Duodenal mucosa (tissue), 2 donors: Measurements from ENCODE around the gene SAMD4A.

Source experiments
- H3K27ac ChIP-seq: one replicate; pipeline ENCODE4 v1.7.0; 2013; ENCODE audit warnings: low read depth, low read length
- H3K27me3 ChIP-seq, 2 donors: one replicate each; pipeline ENCODE4 v1.7.0; 2013; ENCODE audit warnings: low read length in 2 of 2, control low read depth in 1 of 2; ENCODE audit not compliant: insufficient read depth in 2 of 2, control insufficient read depth in 1 of 2
- H3K36me3 ChIP-seq, 2 donors: one replicate each; pipeline ENCODE4 v1.7.0; 2013; ENCODE audit warnings: low read length in 2 of 2, control low read depth in 1 of 2; ENCODE audit not compliant: insufficient read depth in 2 of 2, control insufficient read depth in 1 of 2
- H3K4me1 ChIP-seq, 2 donors: one replicate each; pipeline ENCODE4 v1.7.0; 2013; ENCODE audit warnings: low read length in 2 of 2, control low read depth in 1 of 2; ENCODE audit not compliant: insufficient read depth in 2 of 2, control insufficient read depth in 1 of 2
- H3K4me3 ChIP-seq, 2 donors: one replicate each; pipeline ENCODE4 v1.7.0; 2013; ENCODE audit warnings: low read length in 2 of 2, low read depth in 1 of 2
- H3K9ac ChIP-seq, 2 donors: one replicate each; pipeline ENCODE4 v1.7.0; 2013; ENCODE audit warnings: low read length in 2 of 2, low read depth in 1 of 2
- H3K9me3 ChIP-seq, 2 donors: one replicate each; pipeline ENCODE4 v1.7.0; 2013; ENCODE audit warnings: low read length in 2 of 2, control low read depth in 1 of 2; ENCODE audit not compliant: control insufficient read depth in 1 of 2

The SAMD4A gene

DNA sequence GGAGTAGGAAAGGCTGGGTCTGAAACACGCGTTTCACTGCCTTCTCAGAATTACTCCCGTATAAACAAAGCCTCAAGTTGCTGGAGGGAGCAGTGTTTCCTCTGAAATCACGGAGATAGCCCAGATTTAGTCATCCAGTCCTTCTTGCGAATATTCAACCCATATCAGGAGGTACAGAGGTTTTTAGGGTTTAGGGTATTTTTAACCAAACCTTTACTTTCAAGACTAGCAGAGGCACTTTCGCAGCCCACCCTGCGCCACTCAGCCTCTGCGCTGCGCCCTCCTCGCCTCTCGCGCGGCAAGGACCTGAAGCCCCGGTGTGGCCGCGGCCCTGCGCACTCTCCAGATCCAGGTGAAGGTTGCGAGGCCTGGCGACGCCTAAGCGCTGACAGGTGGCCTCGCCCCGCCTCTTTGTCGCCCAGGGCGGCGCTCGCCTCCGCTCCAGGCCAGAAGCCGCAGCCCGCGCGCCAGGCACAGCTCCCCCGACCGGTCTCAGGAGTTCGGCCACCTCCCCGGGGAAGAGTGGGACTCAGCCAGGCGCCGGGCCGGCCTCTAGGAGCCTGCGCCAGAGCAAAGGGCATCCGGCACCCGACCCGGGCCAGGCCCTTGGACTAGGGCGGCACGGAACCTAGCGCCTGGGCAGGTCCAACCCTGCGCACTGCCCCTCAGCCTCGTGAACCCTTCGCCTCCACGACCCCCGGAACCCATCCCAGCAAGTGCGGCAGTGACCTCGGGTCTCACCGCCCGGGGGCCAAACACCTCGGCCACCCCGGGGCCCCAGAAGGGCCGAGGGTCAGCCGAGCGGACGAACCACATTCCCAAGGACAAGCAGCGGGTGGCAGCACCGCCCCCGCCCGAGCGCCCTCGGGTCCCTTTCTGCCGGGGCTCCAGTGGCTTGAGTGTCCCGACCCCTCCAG is 1.8 kb upstream of the SAMD4A start:
- Histone ChIP-seq H3K27ac (peak overlapping the region; percentile 98), H3K4me1 (peaks cover 0 to 18% of the 10 kb centered on the region in 2 donors)

DNA sequence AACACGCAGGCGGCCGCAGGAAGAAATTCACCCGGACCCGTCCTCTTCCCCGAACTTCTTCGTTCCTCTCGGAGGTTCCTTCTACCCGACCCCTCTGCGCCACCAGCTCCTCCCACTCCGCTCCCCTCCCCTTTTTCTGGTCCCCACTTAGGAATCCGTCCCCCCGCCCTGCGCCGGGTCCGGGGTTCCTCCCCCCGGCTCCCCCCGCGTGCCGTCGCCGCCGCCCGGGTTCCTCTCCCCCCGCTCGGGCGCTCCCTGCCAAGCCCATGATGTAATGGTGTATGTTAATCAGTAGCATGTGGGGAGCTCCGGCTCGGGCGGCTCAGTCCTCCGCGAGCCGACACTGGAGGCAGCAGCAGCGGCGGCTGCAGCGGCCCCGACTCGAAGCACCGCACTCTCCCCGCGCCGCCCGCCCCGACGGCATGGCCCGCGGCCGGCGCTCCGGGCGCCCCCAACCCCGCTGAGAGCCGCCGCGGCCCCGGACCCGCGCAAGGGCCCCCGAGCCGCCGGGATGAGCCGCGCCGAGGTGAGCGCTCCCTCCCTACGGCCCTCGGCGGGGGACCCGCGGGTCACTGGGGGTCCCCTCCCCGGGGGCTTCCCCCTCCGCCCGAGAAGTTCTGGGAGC is 1.0 kb upstream of the SAMD4A start:
- Histone ChIP-seq H3K4me3 (peak overlapping the region; percentile 74 to 81), H3K27me3 (peaks cover 0 to 8% of the 10 kb centered on the region in 2 donors), H3K36me3 (no peaks in the 10 kb centered on the region), H3K9me3 (no peaks in the 10 kb centered on the region), H3K9ac (peak overlapping the region; percentile 91 to 96), H3K27ac (peak overlapping the region; percentile 98), H3K4me1 (peaks cover 0 to 18% of the 10 kb centered on the region in 2 donors)

More for the DNA sequence above, 1.8 kb upstream of the SAMD4A start:
- Histone ChIP-seq H3K27me3 (peaks cover 0 to 8% of the 10 kb centered on the region in 2 donors), H3K9ac (peak overlapping the region; percentile 91 to 96), H3K4me3 (peak overlapping the region; percentile 73), H3K9me3 (no peaks in the 10 kb centered on the region), H3K36me3 (no peaks in the 10 kb centered on the region)

GRCh38 chr14:54567224-54567638 is 303 bp downstream of the SAMD4A start:
- Histone ChIP-seq H3K36me3 (no peaks in the 10 kb centered on the region), H3K4me3 (peak overlapping the region; percentile 74 to 81), H3K27me3 (peaks cover 0 to 8% of the 10 kb centered on the region in 2 donors), H3K4me1 (peaks cover 0 to 18% of the 10 kb centered on the region in 2 donors), H3K27ac (peak overlapping the region; percentile 98), H3K9ac (peak overlapping the region; percentile 73 to 76), H3K9me3 (peaks cover under 1% of the 10 kb centered on the region in 2 donors)

- Histone ChIP-seq H3K4me1 (peaks cover 0 to 18% of the 10 kb centered on the region in 2 donors), H3K9me3 (peaks cover 4 to 5% of the 10 kb centered on the region in 2 donors), H3K27ac (peak overlapping the region; percentile 98), H3K9ac (peak overlapping the region; percentile 73 to 76), H3K27me3 (peaks cover 0 to 8% of the 10 kb centered on the region in 2 donors), H3K4me3 (peak overlapping the region; percentile 74 to 81), H3K36me3 (no peaks in the 10 kb centered on the region)
Measured at GRCh38 chr14:54567639-54568561, 972 bp downstream of the SAMD4A start.

DNA sequence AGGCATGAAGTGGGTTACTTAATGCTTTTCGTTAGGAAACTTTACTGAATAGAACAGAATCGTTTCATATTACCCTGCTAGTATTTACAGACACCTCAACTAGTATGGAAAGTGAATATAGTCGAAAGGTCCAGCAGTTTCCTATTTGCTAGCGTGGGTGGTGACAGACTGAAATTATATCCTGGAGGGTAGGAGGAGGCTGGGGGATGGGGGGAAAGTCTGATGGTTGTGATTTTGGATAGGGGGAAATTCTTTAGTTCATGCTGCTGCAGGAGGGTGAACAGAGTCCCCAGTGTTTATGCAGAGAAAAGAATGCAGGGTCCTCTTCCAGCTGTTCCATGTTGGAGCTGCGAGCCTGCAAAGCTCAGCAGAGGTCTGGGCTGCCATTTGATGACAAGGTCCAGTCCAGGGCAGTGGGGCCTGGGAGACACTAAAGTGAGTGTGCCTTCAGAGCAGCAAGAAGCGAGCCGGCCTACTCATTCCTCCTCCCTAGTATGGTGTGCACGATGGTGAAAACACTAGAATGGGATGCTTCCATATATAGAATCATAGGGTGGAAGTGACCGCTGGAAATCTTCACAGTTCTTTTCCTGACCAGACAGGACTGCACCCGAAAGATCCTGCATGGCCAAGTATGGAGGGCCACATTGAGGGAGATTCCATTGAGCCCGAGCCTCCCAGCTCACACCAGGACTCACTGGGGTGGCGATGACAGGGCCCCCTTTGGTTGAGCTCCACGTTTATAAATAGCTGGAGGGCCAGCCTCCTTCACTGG is 2.1 kb downstream of the SAMD4A start:
- Histone ChIP-seq H3K4me3 (no peak overlapping the region), H3K27ac (no peak overlapping the region), H3K9me3 (peaks cover 4 to 8% of the 10 kb centered on the region in 2 donors), H3K9ac (no peak overlapping the region), H3K27me3 (peaks cover 0 to 8% of the 10 kb centered on the region in 2 donors), H3K36me3 (no peaks in the 10 kb centered on the region), H3K4me1 (peaks cover 0 to 18% of the 10 kb centered on the region in 2 donors)

GRCh38 chr14:54570047-54570446 is 3.1 kb downstream of the SAMD4A start:
- H3K4me3 ChIP-seq, result no peak overlapping the region
- peaks cover 0 to 8% of the 10 kb centered on the region in 2 donors for H3K27me3 ChIP-seq
- no peaks in the 10 kb centered on the region for H3K36me3 ChIP-seq
- peaks cover 4 to 8% of the 10 kb centered on the region in 2 donors for H3K9me3 ChIP-seq
- H3K9ac ChIP-seq, result no peak overlapping the region
- H3K4me1 ChIP-seq, result peaks cover 0 to 8% of the 10 kb centered on the region in 2 donors
- no peak overlapping the region for H3K27ac ChIP-seq

GRCh38 chr14:54570631-54571415 is 3.9 kb downstream of the SAMD4A start:
- Histone ChIP-seq H3K4me1 (peaks cover 0 to 8% of the 10 kb centered on the region in 2 donors), H3K9ac (no peak overlapping the region), H3K9me3 (peaks cover 4 to 8% of the 10 kb centered on the region in 2 donors), H3K27me3 (peaks cover 0 to 8% of the 10 kb centered on the region in 2 donors), H3K4me3 (no peak overlapping the region), H3K36me3 (no peaks in the 10 kb centered on the region), H3K27ac (no peak overlapping the region)

- no peak overlapping the region for H3K4me3 ChIP-seq
- H3K36me3 ChIP-seq, result no peaks in the 10 kb centered on the region
- no peak overlapping the region for H3K9ac ChIP-seq
- H3K9me3 ChIP-seq, result peaks cover 4 to 8% of the 10 kb centered on the region in 2 donors
- H3K4me1 ChIP-seq, result peaks cover 0 to 5% of the 10 kb centered on the region in 2 donors
- H3K27ac ChIP-seq, result no peak overlapping the region
- peaks cover 0 to 8% of the 10 kb centered on the region in 2 donors for H3K27me3 ChIP-seq
Measured at GRCh38 chr14:54572316-54572715, 5.4 kb downstream of the SAMD4A start.
